GM21447 (cell line): Measurements from ENCODE around the gene LRRC59.

Experiments used
- ATAC-seq: cut with Tn5 transposase; IDR thresholded peaks from one replicate; pipeline ENCODE4 v1.9.1; 2021; ENCODE audit not compliant: unreplicated experiment

LRRC59 gene

GRCh38 chr17:50363217-50364060, 33.9 kb downstream of the LRRC59 start:
- no peak for ATAC-seq

DNA sequence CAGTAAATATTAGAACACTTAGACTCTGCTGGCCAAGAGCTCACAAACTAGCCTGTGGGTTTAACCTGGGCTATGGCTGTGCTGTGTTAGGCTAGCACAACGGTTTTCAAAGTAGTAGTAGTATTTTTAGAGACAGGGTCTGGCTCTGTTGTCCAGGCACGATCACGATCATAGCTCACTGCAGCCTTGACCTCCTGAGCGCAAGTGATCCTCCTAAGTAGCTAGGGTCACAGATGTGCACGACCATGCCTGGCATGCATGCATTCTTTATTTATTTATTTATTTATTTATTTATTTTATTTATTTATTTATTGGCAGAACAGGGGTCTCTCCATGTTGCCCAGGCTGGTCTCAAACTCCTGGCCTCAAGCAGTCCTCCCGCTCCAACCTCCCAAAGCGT, 34.7 kb downstream of the LRRC59 start:
- ATAC-seq = no peak

DNA sequence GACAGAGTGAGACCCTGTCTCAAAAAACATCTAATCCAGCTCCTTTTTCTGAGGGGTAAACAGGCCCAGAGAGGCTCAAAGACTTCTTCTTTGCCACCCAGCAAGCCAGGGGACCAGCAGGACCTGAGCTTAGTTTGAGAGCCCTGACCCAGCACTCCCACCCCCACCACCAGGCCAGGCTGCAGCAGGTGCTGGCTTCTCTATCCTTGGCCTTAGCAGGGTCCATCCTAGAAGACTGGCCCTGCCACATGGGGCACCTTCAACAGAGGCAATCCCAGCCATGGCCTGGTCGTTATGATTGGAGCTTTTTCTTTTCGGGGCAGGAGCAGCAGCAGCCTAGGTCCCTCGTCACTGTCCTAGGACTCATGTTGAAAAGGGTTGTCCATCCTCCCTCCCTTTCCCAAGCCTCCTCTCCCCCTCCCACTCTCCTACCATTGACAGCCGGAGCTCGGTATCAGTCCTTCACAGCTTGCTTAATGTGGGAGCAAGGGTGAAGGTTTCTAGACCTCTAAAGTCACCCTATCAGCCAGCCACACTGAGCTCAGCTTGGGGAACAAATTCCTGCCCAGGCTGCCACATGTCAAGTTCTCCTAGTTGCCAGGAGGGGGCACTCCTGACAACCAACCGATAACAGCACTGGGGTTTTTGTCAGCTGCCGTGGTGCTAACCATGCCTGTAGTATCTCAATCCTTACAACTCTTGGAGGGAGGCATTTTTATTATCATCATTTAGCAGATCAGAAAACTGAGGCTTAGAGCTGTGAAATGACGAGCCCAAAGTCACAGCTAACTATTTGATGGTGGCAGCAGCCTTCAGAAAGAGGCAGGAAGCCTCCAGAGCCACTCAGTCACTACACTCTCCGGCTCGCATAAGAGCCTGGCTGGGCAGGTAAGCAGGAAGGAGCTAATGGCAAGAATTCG, 35.5 kb downstream of the LRRC59 start:
- ATAC-seq = peak; percentile 72

- ATAC-seq = no peak
Observed at GRCh38 chr17:50360486-50361115, 36.7 kb downstream of the LRRC59 start.

GRCh38 chr17:50359998-50360461, 37.3 kb downstream of the LRRC59 start:
- ATAC-seq = no peak

- ATAC-seq = no peak
Observed at GRCh38 chr17:50359005-50359699, 38.2 kb downstream of the LRRC59 start.

- no peak for ATAC-seq
Observed at GRCh38 chr17:50358177-50358576, 39.1 kb downstream of the LRRC59 start.

GRCh38 chr17:50356892-50357510, 40.3 kb downstream of the LRRC59 start:
- ATAC-seq = no peak

GRCh38 chr17:50356418-50356817, 40.9 kb downstream of the LRRC59 start:
- ATAC-seq = no peak

DNA sequence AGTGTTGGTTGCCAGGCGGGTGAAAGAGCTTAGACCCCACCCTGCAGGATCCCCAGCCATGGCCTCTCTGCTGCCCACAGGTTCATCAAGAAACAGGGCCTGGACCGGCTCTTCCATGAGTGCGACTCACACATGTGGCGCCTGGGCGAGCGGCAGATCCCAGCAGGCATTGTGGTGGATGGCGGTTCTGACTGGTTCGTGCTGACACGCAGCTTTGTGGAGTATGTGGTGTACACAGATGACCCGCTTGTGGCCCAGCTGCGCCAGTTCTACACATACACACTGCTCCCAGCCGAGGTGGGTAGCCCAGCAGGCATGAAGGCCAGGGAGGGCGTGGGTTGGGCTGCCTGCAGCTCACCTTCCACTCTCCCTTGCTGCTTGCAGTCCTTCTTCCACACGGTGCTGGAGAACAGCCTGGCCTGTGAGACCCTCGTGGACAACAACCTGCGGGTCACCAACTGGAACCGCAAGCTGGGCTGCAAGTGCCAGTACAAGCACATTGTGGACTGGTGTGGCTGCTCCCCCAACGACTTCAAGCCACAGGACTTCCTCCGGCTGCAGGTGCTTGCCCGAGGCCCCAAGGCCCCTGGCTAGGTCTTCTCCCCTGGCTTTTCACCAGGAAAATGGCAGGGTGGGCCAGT, 41.5 kb downstream of the LRRC59 start:
- ATAC-seq = no peak

DNA sequence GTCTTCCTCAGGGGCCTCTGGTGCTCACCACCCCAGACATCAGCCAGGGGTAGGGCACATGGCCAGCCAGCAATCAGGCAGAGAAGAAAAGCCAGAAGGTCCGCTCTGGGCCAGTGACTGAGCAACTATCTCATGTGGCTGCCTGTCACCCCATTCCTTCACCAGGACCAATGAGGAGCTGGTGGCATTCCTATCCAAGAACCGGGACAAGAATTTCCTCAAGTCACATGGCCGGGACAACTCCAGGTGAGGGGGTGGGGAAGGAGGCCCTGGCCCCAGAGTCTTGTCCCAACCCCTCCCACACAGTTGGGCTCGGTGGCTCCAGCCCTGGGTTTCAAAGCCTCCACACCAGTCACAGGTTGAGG, 42.0 kb downstream of the LRRC59 start:
- ATAC-seq = no peak

DNA sequence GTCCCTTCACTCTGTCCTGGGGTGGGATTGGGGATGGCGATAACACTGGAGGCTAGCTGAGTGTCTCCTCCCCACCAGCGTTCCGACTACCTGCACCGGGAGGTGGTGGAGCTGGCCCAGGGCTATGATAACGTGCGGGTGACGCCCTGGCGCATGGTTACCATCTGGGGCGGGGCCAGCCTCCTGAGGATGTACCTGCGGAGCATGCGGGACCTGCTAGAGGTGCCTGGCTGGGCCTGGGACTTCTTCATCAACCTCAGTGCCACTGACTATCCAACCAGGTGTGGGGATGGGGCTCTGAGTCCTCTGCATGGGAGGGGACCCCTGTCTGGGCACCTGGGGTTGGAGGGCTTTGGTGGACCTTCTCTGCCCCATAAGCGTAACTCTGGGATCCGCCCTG, 42.5 kb downstream of the LRRC59 start:
- no peak for ATAC-seq

DNA sequence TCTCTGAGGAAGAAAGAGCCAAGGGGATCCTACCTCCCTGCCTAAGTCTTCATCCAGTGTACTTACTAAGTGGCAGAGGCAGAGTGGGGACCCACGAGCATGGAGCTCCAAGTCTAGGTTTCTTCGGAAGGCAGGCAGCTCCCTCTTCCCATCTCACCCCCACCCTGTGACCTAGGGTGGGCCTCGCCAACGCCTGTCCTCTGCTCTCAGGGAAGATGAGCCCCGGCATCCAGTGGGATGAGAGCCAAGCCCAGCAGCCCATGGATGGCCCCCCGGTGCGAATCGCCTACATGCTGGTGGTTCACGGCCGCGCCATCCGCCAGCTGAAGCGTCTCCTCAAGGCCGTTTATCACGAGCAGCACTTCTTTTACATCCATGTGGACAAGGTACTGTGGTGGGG, 43.1 kb downstream of the LRRC59 start:
- no peak for ATAC-seq

- no peak for ATAC-seq
Observed at GRCh38 chr17:50353600-50354195, 43.6 kb downstream of the LRRC59 start.

- no peak for ATAC-seq
Observed at GRCh38 chr17:50352693-50353599, 44.4 kb downstream of the LRRC59 start.

DNA sequence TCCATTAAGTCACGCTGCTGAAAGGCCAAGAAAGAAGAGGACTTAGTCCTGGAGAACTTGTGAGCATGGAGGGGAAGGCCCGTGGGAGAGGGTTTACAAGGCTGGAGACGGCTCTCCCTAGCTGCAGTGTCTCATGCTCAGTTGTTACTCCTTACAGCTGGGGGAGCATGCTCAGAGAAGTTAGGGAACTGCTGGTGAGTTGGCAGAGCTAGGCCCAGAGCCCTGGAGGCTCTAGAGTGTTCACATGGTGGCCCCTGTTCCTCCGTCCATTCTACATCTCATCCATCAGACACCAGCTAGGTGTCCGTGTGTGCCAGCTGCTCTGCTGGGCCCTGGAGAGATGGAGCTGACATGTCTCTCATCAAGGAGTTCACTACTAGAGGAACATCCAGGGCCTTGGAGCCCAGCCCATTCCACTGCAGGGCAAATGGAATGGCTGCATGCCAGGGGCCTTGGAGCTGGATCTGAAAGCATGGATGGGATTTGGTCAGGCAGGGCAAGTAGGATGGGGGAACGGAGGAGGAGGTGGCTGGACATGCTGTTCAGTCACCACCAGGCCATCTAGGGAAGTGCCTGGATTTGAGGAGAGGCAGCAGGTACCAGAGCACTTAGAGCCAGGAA, 45.1 kb downstream of the LRRC59 start:
- no peak for ATAC-seq

GRCh38 chr17:50350733-50351132, 46.6 kb downstream of the LRRC59 start:
- ATAC-seq = no peak

DNA sequence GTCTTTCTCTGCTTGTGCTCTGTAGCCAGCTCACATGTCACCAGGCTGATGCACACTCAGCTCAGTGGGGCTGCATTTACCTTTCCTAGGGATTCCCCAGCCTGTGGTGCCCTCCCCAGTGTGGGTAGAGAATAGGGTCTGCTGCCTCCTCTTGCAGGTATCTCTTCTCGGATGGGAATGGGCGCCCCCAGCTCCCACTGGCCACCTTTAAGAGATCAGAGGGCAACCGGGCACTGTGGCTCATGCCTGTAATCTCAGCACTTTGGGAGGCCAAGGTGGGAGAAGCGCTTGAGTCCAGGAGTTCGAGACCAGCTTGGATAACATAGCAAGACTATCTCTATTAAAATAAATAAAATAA, 48.1 kb downstream of the LRRC59 start:
- ATAC-seq = no peak
